Measurements from ENCODE around the gene CLIC2.

GRCh38 chrX:155262970-155263754, 71.3 kb downstream of the CLIC2 start:
- TF ChIP-seq CTCF (conservative IDR thresholded peaks at IDR 0.05; ENCODE audit: low read depth, low read length): no peak
- no peak for TF ChIP-seq EZH2 (IDR thresholded peaks at IDR 0.05; ENCODE audit: borderline replicate concordance, low read depth, low read length, poor library complexity, severe bottlenecking)

Data from A673 (cell line).